DND-41 (cell line): ENCODE results near the gene CCDC6.
"Not testable (repeated sequence)": the region's sequence is repeated elsewhere in the genome, so short reads cannot be mapped to it uniquely, and the experiment has no call there.

ENCODE experiments used
- ATAC-seq: fragments of 200-7000 bp; cut with Tn5 transposase; 3 replicates; pipeline ENCODE4 v1.9.1; 2021; ENCODE audit warnings: low read depth; ENCODE audit not compliant: insufficient read depth
- DNase-seq: peaks from one replicate; pipeline ENCODE4 v3.0.0-alpha.2; 2020
- H2AFZ ChIP-seq: 2 replicates; pipeline ENCODE4 v1.6.0; 2012; ENCODE audit warnings: low read depth, low read length
- H3K27ac ChIP-seq: 2 replicates; pipeline ENCODE4 v1.5.1; 2012; ENCODE audit warnings: low read length, inconsistent platforms
- H3K27me3 ChIP-seq: fragments of 200-600 bp; sonication (generic); 2 replicates; pipeline ENCODE4 v1.6.0; 2012; ENCODE audit warnings: low read length, mild to moderate bottlenecking, inconsistent platforms; ENCODE audit not compliant: insufficient read depth, poor library complexity
- H3K36me3 ChIP-seq: 2 replicates; pipeline ENCODE4 v1.5.1; 2012; ENCODE audit warnings: low read length, inconsistent platforms; ENCODE audit not compliant: insufficient read depth
- H3K4me1 ChIP-seq: 2 replicates; pipeline ENCODE4 v1.5.1; 2012; ENCODE audit warnings: mild to moderate bottlenecking, low read length; ENCODE audit not compliant: insufficient read depth
- H3K4me2 ChIP-seq: 2 replicates; pipeline ENCODE4 v1.6.0; 2012; ENCODE audit warnings: mild to moderate bottlenecking, moderate library complexity, low read length, inconsistent platforms; ENCODE audit not compliant: insufficient read depth
- H3K4me3 ChIP-seq, 2 experiments: fragments of 200-600 bp in 1 of 2; shearing (Covaris generic) in 1 of 2; 2 replicates each; pipeline ENCODE4 v1.5.1; 2012 to 2016; ENCODE audit warnings: inconsistent platforms in 2 of 2, low read length in 2 of 2, mild to moderate bottlenecking in 2 of 2, low read depth in 1 of 2, moderate library complexity in 1 of 2
- H3K79me2 ChIP-seq: 2 replicates; pipeline ENCODE4 v1.6.0; 2012; ENCODE audit warnings: low read length, inconsistent platforms; ENCODE audit not compliant: insufficient read depth
- H3K9ac ChIP-seq: 2 replicates; pipeline ENCODE4 v1.6.0; 2012; ENCODE audit warnings: low read depth, mild to moderate bottlenecking, inconsistent platforms, low read length, moderate library complexity
- H3K9me3 ChIP-seq: 2 replicates; pipeline ENCODE4 v1.5.1; 2012; ENCODE audit warnings: low read length, moderate library complexity, mild to moderate bottlenecking, inconsistent platforms; ENCODE audit not compliant: insufficient read depth, severe bottlenecking
- H4K20me1 ChIP-seq: 2 replicates; pipeline ENCODE4 v1.6.0; 2012; ENCODE audit warnings: low read length; ENCODE audit not compliant: insufficient read depth
- CTCF ChIP-seq: IDR thresholded peaks from 2 replicates; pipeline ENCODE4 v1.5.1; 2012; ENCODE audit warnings: borderline replicate concordance, low read length, moderate library complexity, mild to moderate bottlenecking; ENCODE audit not compliant: poor library complexity, severe bottlenecking; ENCODE audit errors: extremely low read depth
- EZH2 ChIP-seq: IDR thresholded peaks from 3 replicates; pipeline ENCODE4 v1.6.1; 2012; ENCODE audit warnings: borderline replicate concordance, low read depth, mild to moderate bottlenecking, moderate library complexity, low read length, inconsistent platforms; ENCODE audit not compliant: severe bottlenecking

The CCDC6 gene

DNA sequence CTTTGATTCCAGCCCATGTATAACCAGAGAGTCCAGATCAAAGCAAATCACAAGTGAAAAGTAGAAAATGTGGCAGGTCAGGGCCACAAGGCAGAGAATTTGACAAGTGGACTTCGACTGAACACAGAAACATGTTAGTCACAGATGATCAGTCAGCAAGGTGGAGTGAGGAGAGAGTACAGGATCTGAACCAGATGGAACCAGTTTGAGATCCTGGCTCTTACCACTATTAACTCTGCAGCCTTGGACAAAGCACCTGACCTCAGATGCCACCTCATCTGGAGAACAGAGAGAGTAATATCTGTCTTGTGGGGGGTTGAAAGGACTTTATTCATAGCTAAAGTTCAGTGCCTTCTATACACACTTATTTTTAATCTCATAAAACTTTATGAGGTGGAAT is 157.5 kb downstream of the CCDC6 start:
- Histone ChIP-seq H3K9me3 (no peaks in the 10 kb centered on the region), H4K20me1 (no peaks in the 10 kb centered on the region), H3K79me2 (no peaks in the 10 kb centered on the region), H3K36me3 (no peaks in the 10 kb centered on the region), H2AFZ (no peak overlapping the region), H3K27me3 (no peaks in the 10 kb centered on the region), H3K4me1 (no peaks in the 10 kb centered on the region), H3K4me3 (no peak overlapping the region), H3K9ac (no peak overlapping the region), H3K27ac (no peak overlapping the region), H3K4me2 (no peak overlapping the region)
- TF ChIP-seq CTCF (no peak), EZH2 (no peak)
- DNase-seq (no peak), ATAC-seq (no peak)

GRCh38 chr10:59745163-59745650 is 161.1 kb downstream of the CCDC6 start:
- Histone ChIP-seq H3K4me2 (no peak overlapping the region), H2AFZ (no peak overlapping the region), H3K79me2 (no peaks in the 10 kb centered on the region), H3K36me3 (no peaks in the 10 kb centered on the region), H4K20me1 (no peaks in the 10 kb centered on the region), H3K4me3 (no peak overlapping the region), H3K9ac (no peak overlapping the region), H3K4me1 (no peaks in the 10 kb centered on the region), H3K9me3 (no peaks in the 10 kb centered on the region), H3K27ac (no peak overlapping the region), H3K27me3 (no peaks in the 10 kb centered on the region)
- no peak for TF ChIP-seq EZH2
- no peak for TF ChIP-seq CTCF
- ATAC-seq (no peak), DNase-seq (no peak)

DNA sequence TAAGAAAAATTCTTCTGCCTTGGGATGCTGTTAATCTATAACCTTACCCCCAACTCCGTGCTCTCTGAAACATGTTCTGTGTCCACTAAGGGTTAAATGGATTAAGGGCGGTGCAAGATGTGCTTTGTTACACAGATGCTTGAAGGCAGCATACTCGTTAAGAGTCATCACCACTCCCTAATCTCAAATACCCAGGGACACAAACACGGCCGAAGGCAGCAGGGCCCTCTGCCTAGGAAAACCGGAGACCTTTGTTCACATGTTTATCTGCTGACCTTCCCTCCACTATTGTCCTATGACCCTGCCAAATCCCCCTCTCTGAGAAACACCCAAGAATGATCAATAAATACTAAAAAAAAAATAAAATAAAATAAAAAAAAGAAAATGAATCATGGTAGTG is 161.6 kb downstream of the CCDC6 start:
- H3K27ac ChIP-seq, H4K20me1 ChIP-seq, H3K79me2 ChIP-seq, H3K9ac ChIP-seq, H3K4me1 ChIP-seq, H3K36me3 ChIP-seq, H3K4me3 ChIP-seq, H3K9me3 ChIP-seq, DNase-seq, H3K27me3 ChIP-seq, H3K4me2 ChIP-seq, ATAC-seq, H2AFZ ChIP-seq: not testable (repeated sequence)

DNA sequence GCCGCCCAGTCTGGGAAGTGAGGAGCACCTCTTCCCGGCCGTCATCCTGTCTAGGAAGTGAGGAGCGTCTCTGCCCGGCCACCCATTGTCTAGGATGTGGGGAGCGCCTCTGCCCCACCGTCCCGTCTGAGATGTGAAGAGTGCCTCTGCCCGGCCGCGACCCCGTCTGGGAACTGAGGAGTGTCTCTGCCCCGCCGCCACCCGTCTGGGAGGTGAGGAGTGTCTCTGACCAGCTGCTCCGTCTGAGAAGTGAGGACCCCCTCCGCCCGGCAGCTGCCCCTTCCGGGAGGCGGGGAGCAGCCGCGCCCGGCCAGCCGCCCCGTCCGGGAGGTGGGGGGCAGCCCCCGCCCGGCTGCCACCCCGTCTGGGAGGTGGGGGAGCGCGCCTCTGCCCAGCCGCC is 162.2 kb downstream of the CCDC6 start:
- not testable (repeated sequence) for ATAC-seq, DNase-seq

More for the DNA sequence above, 162.2 kb downstream of the CCDC6 start:
- not testable (repeated sequence) for H3K4me1 ChIP-seq, H2AFZ ChIP-seq, H3K79me2 ChIP-seq, H3K36me3 ChIP-seq, H4K20me1 ChIP-seq, H3K27ac ChIP-seq, H3K4me3 ChIP-seq, H3K9ac ChIP-seq, H3K9me3 ChIP-seq, H3K27me3 ChIP-seq, H3K4me2 ChIP-seq
